ENCODE measurements around the gene CCDC110. TPM values are rescaled to one million over a fixed set of nuclear protein-coding genes. Genes with fewer than 3 reads are reported as not detected.

CCDC110 gene
- total and polyA plus RNA-seq, 2 of the 13 experiments (the other 11 are each of a cell fraction or from before 2014, with no cell fraction given): not detected

DNA sequence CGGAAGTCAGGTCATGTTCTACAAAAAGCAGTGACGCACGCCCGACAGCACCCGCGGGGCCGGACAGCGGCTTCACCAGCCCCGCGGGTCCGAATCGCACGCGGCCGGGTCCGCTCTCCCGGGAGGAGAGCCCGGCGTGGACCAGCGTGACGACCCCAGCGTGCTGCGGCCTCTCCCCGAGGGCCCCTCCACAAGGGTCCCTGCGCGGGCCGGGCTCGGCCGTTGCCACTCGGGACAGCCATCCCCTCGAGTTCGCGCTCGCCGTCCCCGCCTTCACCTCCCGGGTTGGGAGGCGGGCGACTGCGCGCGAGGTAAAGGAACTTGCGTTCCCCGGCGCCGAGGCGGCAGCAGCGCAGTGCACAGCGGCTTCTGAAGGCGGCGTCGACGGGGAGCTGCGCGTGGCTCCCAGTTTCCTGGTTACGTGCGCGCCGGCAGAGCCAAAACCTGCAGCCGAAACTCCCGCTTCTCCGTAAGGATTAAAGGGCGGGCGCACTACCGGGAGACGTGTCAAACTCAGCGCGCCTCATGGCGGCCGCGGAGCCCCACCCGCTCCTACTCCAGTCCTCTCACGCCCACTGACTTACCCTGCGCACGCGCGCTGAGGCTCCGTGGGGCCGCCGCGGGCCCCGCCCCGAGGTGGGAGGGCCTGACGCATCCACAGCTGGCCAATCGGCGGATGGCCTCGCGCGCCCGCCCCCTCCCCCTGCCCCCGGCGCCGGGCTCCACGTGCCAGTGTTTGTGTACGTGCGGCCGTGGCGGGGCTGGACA is 75.4 kb downstream of the CCDC110 start (continued):
- TF ChIP-seq ZNF180 (CRISPR knock-in tag; IDR thresholded peaks at IDR 0.05; ENCODE audit: borderline replicate concordance, low read depth): peak; percentile 90; the same call in 1 of the 2 replicates
- TF ChIP-seq ZSCAN31 (CRISPR knock-in tag; IDR thresholded peaks at IDR 0.05; ENCODE audit: low read depth): peak; percentile 94
- no peak for TF ChIP-seq POLR2AphosphoS2 (IDR thresholded peaks at IDR 0.05; ENCODE audit: low read depth, low read length)
- TF ChIP-seq, protein P1, sequence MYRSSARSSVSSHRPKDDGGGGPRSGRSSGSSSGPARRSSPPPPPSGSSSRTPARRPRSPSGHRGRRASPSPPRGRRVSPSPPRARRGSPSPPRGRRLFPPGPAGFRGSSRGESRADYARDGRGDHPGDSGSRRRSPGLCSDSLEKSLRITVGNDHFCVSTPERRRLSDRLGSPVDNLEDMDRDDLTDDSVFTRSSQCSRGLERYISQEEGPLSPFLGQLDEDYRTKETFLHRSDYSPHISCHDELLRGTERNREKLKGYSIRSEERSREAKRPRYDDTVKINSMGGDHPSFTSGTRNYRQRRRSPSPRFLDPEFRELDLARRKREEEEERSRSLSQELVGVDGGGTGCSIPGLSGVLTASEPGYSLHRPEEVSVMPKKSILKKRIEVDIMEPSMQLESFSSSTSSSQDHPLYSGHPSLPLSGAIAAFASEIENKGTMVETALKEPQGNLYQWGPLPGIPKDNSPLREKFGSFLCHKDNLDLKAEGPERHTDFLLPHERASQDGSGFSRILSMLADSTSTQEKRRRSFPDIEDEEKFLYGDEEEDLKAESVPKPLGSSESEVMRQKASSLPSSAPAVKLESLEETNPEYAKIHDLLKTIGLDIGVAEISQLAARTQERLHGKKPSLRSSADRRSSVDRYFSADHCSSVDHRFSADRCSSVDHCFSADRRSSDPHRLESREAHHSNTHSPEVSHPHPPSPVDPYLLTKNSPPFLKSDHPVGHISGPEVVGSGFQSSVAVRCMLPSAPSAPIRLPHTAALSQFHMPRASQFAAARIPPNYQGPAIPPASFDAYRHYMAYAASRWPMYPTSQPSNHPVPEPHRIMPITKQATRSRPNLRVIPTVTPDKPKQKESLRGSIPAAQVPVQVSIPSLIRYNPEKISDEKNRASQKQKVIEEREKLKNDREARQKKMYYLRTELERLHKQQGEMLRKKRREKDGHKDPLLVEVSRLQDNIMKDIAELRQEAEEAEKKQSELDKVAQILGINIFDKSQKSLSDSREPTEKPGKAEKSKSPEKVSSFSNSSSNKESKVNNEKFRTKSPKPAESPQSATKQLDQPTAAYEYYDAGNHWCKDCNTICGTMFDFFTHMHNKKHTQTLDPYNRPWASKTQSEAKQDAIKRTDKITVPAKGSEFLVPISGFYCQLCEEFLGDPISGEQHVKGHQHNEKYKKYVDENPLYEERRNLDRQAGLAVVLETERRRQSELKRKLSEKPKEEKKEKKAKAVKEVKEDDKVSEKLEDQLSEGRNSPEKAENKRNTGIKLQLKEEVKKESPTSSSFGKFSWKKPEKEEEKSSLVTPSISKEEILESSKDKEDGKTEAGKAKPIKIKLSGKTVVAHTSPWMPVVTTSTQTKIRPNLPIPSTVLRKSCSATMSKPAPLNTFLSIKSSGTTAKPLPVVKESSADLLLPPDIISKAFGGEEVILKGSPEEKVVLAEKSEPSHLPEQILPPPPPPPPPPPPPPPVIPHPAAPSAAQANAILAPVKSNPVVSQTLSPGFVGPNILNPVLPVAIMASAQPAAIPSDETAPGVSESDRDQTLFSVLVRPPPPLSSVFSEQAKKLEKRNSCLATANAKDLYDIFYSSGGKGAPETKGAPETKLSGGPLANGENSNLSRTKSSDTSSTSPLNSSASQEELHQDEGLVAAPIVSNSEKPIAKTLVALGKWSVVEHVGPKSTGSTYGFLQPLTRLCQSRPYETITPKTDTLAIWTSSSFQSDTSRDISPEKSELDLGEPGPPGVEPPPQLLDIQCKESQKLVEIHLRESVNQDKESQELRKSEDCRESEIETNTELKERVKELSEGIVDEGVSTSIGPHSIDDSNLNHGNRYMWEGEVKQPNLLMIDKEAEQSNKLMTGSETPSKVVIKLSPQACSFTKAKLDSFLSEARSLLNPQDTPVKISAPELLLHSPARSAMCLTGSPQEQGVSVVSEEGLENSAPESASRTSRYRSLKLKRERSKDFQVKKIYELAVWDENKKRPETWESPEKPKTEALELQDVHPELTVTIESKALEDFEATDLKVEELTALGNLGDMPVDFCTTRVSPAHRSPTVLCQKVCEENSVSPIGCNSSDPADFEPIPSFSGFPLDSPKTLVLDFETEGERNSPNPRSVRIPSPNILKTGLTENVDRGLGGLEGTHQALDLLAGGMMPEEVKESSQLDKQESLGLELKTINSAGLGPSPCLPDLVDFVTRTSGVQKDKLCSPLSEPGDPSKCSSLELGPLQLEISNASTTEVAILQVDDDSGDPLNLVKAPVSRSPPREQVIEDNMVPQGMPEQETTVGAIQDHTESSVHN (CRISPR knock-in tag; IDR thresholded peaks at IDR 0.05): peak; percentile 85
- 0 out of 2 replicates have a peak, but pooled peaks have one; percentile 48 for TF ChIP-seq ZNF251 (CRISPR knock-in tag; IDR thresholded peaks at IDR 0.05)
- no peak for TF ChIP-seq ZNF383 (CRISPR knock-in tag; IDR thresholded peaks at IDR 0.05; ENCODE audit: borderline replicate concordance)
- no peak for TF ChIP-seq ZNF44 (CRISPR knock-in tag; IDR thresholded peaks at IDR 0.05)
- peak; percentile 89 for TF ChIP-seq ZNF790 (CRISPR knock-in tag; IDR thresholded peaks at IDR 0.05; ENCODE audit: borderline replicate concordance)
- TF ChIP-seq, protein P2, sequence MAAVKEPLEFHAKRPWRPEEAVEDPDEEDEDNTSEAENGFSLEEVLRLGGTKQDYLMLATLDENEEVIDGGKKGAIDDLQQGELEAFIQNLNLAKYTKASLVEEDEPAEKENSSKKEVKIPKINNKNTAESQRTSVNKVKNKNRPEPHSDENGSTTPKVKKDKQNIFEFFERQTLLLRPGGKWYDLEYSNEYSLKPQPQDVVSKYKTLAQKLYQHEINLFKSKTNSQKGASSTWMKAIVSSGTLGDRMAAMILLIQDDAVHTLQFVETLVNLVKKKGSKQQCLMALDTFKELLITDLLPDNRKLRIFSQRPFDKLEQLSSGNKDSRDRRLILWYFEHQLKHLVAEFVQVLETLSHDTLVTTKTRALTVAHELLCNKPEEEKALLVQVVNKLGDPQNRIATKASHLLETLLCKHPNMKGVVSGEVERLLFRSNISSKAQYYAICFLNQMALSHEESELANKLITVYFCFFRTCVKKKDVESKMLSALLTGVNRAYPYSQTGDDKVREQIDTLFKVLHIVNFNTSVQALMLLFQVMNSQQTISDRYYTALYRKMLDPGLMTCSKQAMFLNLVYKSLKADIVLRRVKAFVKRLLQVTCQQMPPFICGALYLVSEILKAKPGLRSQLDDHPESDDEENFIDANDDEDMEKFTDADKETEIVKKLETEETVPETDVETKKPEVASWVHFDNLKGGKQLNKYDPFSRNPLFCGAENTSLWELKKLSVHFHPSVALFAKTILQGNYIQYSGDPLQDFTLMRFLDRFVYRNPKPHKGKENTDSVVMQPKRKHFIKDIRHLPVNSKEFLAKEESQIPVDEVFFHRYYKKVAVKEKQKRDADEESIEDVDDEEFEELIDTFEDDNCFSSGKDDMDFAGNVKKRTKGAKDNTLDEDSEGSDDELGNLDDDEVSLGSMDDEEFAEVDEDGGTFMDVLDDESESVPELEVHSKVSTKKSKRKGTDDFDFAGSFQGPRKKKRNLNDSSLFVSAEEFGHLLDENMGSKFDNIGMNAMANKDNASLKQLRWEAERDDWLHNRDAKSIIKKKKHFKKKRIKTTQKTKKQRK (IDR thresholded peaks at IDR 0.05; ENCODE audit: low read length): no peak
- no peak for TF ChIP-seq PRPF4 (IDR thresholded peaks at IDR 0.05; ENCODE audit: low read depth, low read length, poor library complexity, severe bottlenecking)
- TF ChIP-seq ERF (CRISPR knock-in tag; IDR thresholded peaks at IDR 0.05): peak; percentile 97
- TF ChIP-seq HNF4A (CRISPR knock-in tag; IDR thresholded peaks at IDR 0.05): no peak; the same call in 1 of the 2 replicates
- peak; percentile 93 for TF ChIP-seq REL (CRISPR knock-in tag; conservative IDR thresholded peaks at IDR 0.05)
- peak; percentile 79 for TF ChIP-seq SNAI1 (CRISPR knock-in tag; IDR thresholded peaks at IDR 0.05; ENCODE audit: borderline replicate concordance)
- TF ChIP-seq RFX3 (CRISPR knock-in tag; IDR thresholded peaks at IDR 0.05): peak; percentile 44; the same call in 1 of the 2 replicates
- peak; percentile 87 for TF ChIP-seq ZMYM4 (CRISPR knock-in tag; IDR thresholded peaks at IDR 0.05)
- peak; percentile 96 for TF ChIP-seq ZMAT3 (CRISPR knock-in tag; conservative IDR thresholded peaks at IDR 0.05)
- TF ChIP-seq, protein P3, sequence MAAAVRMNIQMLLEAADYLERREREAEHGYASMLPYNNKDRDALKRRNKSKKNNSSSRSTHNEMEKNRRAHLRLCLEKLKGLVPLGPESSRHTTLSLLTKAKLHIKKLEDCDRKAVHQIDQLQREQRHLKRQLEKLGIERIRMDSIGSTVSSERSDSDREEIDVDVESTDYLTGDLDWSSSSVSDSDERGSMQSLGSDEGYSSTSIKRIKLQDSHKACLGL (CRISPR knock-in tag; IDR thresholded peaks at IDR 0.05): peak; percentile 98
